H1 (cell line): ENCODE results near the gene LPP. TPM values are rescaled to one million over a fixed set of nuclear protein-coding genes. Genes with fewer than 3 reads are reported as not detected.

Experiments used
- CTCF ChIA-PET: fragments of 300-600 bp; sonication (Branson Sonifier 250); formaldehyde crosslinking; loops from one replicate; lab custom pipeline; 2021; ENCODE audit not compliant: partially characterized antibody; lab: Charles Lee
- POLR2A ChIA-PET: fragments of 300-600 bp; sonication (Branson Sonifier 250); formaldehyde crosslinking; loops from one replicate; lab custom pipeline; 2021; ENCODE audit warnings: inconsistent platforms; ENCODE audit not compliant: partially characterized antibody; lab: Charles Lee
- DNase-seq, 2 experiments: peaks; one replicate each; pipeline versions ENCODE4 v3.0.0 to v3.0.0-alpha.2; 2010 to 2022; ENCODE audit warnings: low spot score in 2 of 2, low read depth in 1 of 2, mixed read lengths in 1 of 2
- FAIRE-seq: peaks from 2 replicates; lab custom pipeline; 2011; peaks lifted over from hg19 to GRCh38; lab: Jason Lieb, UNC
- H2AFZ ChIP-seq: 2 replicates; pipeline ENCODE4 v1.8.1; 2012; ENCODE audit warnings: low read length, inconsistent platforms
- H2AK5ac ChIP-seq: 2 replicates; pipeline ENCODE4 v1.6.1; 2013; ENCODE audit warnings: low read depth, low read length
- H2BK120ac ChIP-seq: replicated peaks from 2 replicates; pipeline ENCODE3; 2013; ENCODE audit warnings: low read depth, low read length, inconsistent platforms
- H2BK12ac ChIP-seq: 2 replicates; pipeline ENCODE4 v1.6.1; 2013; ENCODE audit warnings: low read depth, low read length
- H2BK15ac ChIP-seq: 2 replicates; pipeline ENCODE4 v1.6.1; 2013; ENCODE audit warnings: low read length
- H2BK20ac ChIP-seq: 2 replicates; pipeline ENCODE4 v1.6.1; 2013; ENCODE audit warnings: low read length
- H2BK5ac ChIP-seq: 2 replicates; pipeline ENCODE4 v1.6.1; 2013; ENCODE audit warnings: low read depth, low read length
- H3K14ac ChIP-seq: 2 replicates; pipeline ENCODE4 v1.6.1; 2013; ENCODE audit warnings: inconsistent platforms; ENCODE audit not compliant: insufficient read length
- H3K18ac ChIP-seq: 2 replicates; pipeline ENCODE4 v1.6.1; 2013; ENCODE audit warnings: low read length; ENCODE audit errors: extremely low read depth
- H3K23ac ChIP-seq: 2 replicates; pipeline ENCODE4 v1.6.1; 2013; ENCODE audit warnings: inconsistent platforms; ENCODE audit not compliant: insufficient read length
- H3K23me2 ChIP-seq: 2 replicates; pipeline ENCODE4 v1.6.1; 2013; ENCODE audit warnings: low read depth, low read length
- H3K27ac ChIP-seq: 2 replicates; pipeline ENCODE4 v1.6.1; 2011; ENCODE audit warnings: low read depth, low read length, inconsistent platforms
- H3K27me3 ChIP-seq, 4 experiments: replicated peaks in 1 of 4; 1 replicate in 1 of 4; 2 replicates in 3 of 4; pipeline versions ENCODE4 v1.6.1 to v1.8.1; 2011 to 2013; ENCODE audit warnings: low read length in 3 of 4, mild to moderate bottlenecking in 3 of 4, inconsistent platforms in 2 of 4, mixed read lengths in 2 of 4, moderate library complexity in 1 of 4; ENCODE audit not compliant: control insufficient read depth in 3 of 4, insufficient read depth in 3 of 4; ENCODE audit errors: extremely low read depth in 1 of 4
- H3K36me3 ChIP-seq, 4 experiments: 2 replicates each; pipeline versions ENCODE4 v1.6.1 to v1.8.1; 2011 to 2013; ENCODE audit warnings: mild to moderate bottlenecking in 4 of 4, low read length in 3 of 4, moderate library complexity in 2 of 4, control low read depth in 1 of 4, inconsistent platforms in 1 of 4; ENCODE audit not compliant: insufficient read depth in 4 of 4, control insufficient read depth in 2 of 4
- H3K4ac ChIP-seq: replicated peaks from 2 replicates; pipeline ENCODE3; 2013; ENCODE audit warnings: low read length, low read depth, mixed read lengths, inconsistent platforms; ENCODE audit not compliant: insufficient read length
- H3K4me1 ChIP-seq, 4 experiments: replicated peaks in 1 of 4; 1 replicate in 1 of 4; 2 replicates in 3 of 4; pipeline versions ENCODE4 v1.6.1 to v1.8.1; 2011 to 2013; ENCODE audit warnings: low read length in 3 of 4, inconsistent platforms in 2 of 4, mixed read lengths in 1 of 4; ENCODE audit not compliant: insufficient read depth in 4 of 4, control insufficient read depth in 3 of 4
- H3K4me2 ChIP-seq, 2 experiments: 2 replicates each; pipeline versions ENCODE4 v1.6.1 to v1.8.1; 2011 to 2013; ENCODE audit warnings: low read depth in 2 of 2, low read length in 2 of 2, control low read depth in 1 of 2, inconsistent platforms in 1 of 2, mild to moderate bottlenecking in 1 of 2; ENCODE audit not compliant: insufficient read depth in 1 of 2
- H3K4me3 ChIP-seq, 4 experiments: fragments of 200-600, 300-600 bp in 1 of 4; sonication (generic), shearing (Covaris generic), sonication (Bioruptor Twin) in 1 of 4; 2 replicates each; pipeline versions ENCODE4 v1.5.1 to v1.8.1; 2011 to 2016; ENCODE audit warnings: low read length in 4 of 4, low read depth in 3 of 4, control low read depth in 2 of 4, inconsistent platforms in 2 of 4, mild to moderate bottlenecking in 2 of 4, mixed read lengths in 1 of 4, moderate library complexity in 1 of 4; ENCODE audit not compliant: insufficient read depth in 2 of 4; ENCODE audit errors: extremely low read depth in 1 of 4
- H3K56ac ChIP-seq: replicated peaks from 2 replicates; pipeline ENCODE3; 2013; ENCODE audit warnings: low read depth, mild to moderate bottlenecking, mixed read lengths, low read length, inconsistent platforms; ENCODE audit not compliant: insufficient read length
- H3K79me1 ChIP-seq: 2 replicates; pipeline ENCODE4 v1.6.1; 2013; ENCODE audit warnings: low read depth, low read length, control low read depth
- H3K79me2 ChIP-seq, 2 experiments: 2 replicates each; pipeline versions ENCODE4 v1.6.1 to v1.8.1; 2012 to 2013; ENCODE audit warnings: low read length in 2 of 2, mild to moderate bottlenecking in 2 of 2, inconsistent platforms in 1 of 2; ENCODE audit not compliant: insufficient read depth in 2 of 2, control insufficient read depth in 1 of 2
- H3K9ac ChIP-seq, 4 experiments: replicated peaks in 1 of 4; 1 replicate in 1 of 4; 2 replicates in 3 of 4; pipeline versions ENCODE4 v1.6.1 to v1.8.1; 2011 to 2013; ENCODE audit warnings: low read depth in 3 of 4, low read length in 3 of 4, control low read depth in 2 of 4, mild to moderate bottlenecking in 2 of 4, moderate library complexity in 2 of 4, inconsistent platforms in 1 of 4; ENCODE audit errors: extremely low read depth in 1 of 4
- H3K9me3 ChIP-seq, 2 experiments: 2 replicates each; pipeline versions ENCODE4 v1.6.1 to v1.8.1; 2012 to 2013; ENCODE audit warnings: mild to moderate bottlenecking in 2 of 2, moderate library complexity in 2 of 2, control low read depth in 1 of 2, inconsistent platforms in 1 of 2, low read depth in 1 of 2, low read length in 1 of 2, mixed read lengths in 1 of 2; ENCODE audit not compliant: insufficient read depth in 2 of 2
- H4K20me1 ChIP-seq, 2 experiments: replicated peaks in 1 of 2; 2 replicates each; pipeline versions ENCODE3 to v1.8.1; 2011 to 2013; ENCODE audit warnings: inconsistent platforms in 2 of 2, low read length in 2 of 2, mild to moderate bottlenecking in 1 of 2; ENCODE audit not compliant: insufficient read depth in 2 of 2, control insufficient read depth in 1 of 2
- H4K5ac ChIP-seq: 2 replicates; pipeline ENCODE4 v1.6.1; 2013; ENCODE audit warnings: low read length, low read depth, mixed read lengths, inconsistent platforms; ENCODE audit not compliant: insufficient read length
- H4K8ac ChIP-seq: 2 replicates; pipeline ENCODE4 v1.8.0; 2013; ENCODE audit warnings: mild to moderate bottlenecking, moderate library complexity, low read length, inconsistent platforms; ENCODE audit not compliant: insufficient read depth; ENCODE audit errors: extremely low read depth
- H4K91ac ChIP-seq: replicated peaks from 2 replicates; pipeline ENCODE3; 2013; ENCODE audit warnings: low read length, mixed read lengths, inconsistent platforms; ENCODE audit not compliant: insufficient read length
- WGBS, 2 experiments: shearing (Covaris generic) in 1 of 2; methylation state at CpG; one replicate each; pipeline versions ENCODE4 v1.1.6 to v1.1.7; 2013 to 2015; ENCODE audit warnings: low lambda C conversion rate in 2 of 2, mixed read lengths in 2 of 2, inconsistent platforms in 1 of 2, low coverage in 1 of 2, missing lambda C conversion rate in 1 of 2; ENCODE audit not compliant: insufficient replicate concordance in 2 of 2, insufficient coverage in 1 of 2, insufficient read length in 1 of 2; ENCODE audit errors: extremely low coverage in 1 of 2, missing lambda C conversion rate in 1 of 2; 5-methylcytosine and 5-hydroxymethylcytosine counted together
- polyA plus RNA-seq, 7 experiments: library from polyadenylated mRNA; depleted of rRNA in 3 of 7; stranded (reverse) in 5 of 7; unstranded in 2 of 7; fragments of >200 nt in 5 of 7; fragments of 200-250 nt in 2 of 7; gene quantifications; 1 replicate in 5 of 7; 2 replicates in 1 of 7; 4 replicates in 1 of 7; pipeline versions ENCODE4 v1.2.1 to v1.2.3, GENCODE V29; 2011 to 2013; ENCODE audit warnings: missing spikeins in 2 of 7, mixed read lengths in 2 of 7
- total RNA-seq: library from RNA; stranded (reverse); fragmentation: NEBNext Ultra II Directional; extraction: Animal tissue kit (Norgen Biotek cat#: 25700); gene quantifications from 2 replicates; pipeline ENCODE4 v1.2.1, GENCODE V29; 2021

The LPP gene
- total and polyA plus RNA-seq, 2 of the 8 experiments (the other 6 are each of a cell fraction or from before 2014, with no cell fraction given): 10.0 to 53.3 TPM

DNA sequence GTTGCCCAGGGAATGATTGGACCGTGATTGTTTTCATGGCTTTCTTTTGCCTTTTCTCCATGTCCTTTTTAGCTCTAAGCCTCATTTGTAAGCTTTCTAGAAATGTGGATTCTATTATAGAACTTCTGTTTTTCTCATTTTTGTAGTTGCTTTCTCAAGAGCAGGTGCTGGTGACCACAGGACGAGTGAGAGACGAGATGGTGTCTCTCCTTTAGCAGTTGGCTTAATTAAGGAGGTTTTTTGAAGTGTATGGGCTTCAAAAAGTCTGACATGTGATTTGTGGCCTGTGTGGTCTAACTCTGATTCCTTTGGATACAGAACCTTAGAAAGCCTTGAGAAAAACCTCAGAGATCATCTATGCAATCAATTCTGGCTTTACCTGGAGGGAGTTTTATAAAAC is 292.8 kb downstream of the LPP start:
- Histone ChIP-seq H4K20me1 (no peaks in the 10 kb centered on the region), H4K8ac (no peak overlapping the region), H4K91ac (no peak overlapping the region), H3K4me1 (no peaks in the 10 kb centered on the region), H3K79me2 (no peaks in the 10 kb centered on the region), H2BK15ac (no peak overlapping the region), H3K36me3 (no peaks in the 10 kb centered on the region), H3K4ac (no peak overlapping the region), H3K14ac (no peak overlapping the region), H3K9me3 (no peaks in the 10 kb centered on the region), H2BK12ac (no peak overlapping the region), H2AFZ (no peak overlapping the region), H3K18ac (no peak overlapping the region), H2BK5ac (no peak overlapping the region), H3K27me3 (no peaks in the 10 kb centered on the region), H4K5ac (no peak overlapping the region), H3K23ac (no peak overlapping the region), H3K27ac (no peak overlapping the region), H2BK120ac (no peak overlapping the region), H3K23me2 (no peaks in the 10 kb centered on the region), H3K56ac (no peak overlapping the region), H3K9ac (no peak overlapping the region), H3K4me3 (no peak overlapping the region), H3K4me2 (no peak overlapping the region), H3K79me1 (no peaks in the 10 kb centered on the region), H2AK5ac (no peak overlapping the region), H2BK20ac (no peak overlapping the region)
- no peak for FAIRE-seq
- POLR2A ChIA-PET: no interaction called here
- 93% methylated on average over 3 of the region's 3 CpGs; no CpG with 5 or more reads in 1 of the 2 experiments for WGBS, 2 experiments
- CTCF ChIA-PET: interaction anchor here (0.6 to 1.1 kb wide), 3 partner anchors 9 to 372 kb away, joined by 3 to 4 read pairs (median 3); no protein-coding TSS in a partner anchor
- no peak for DNase-seq
